Osteoblast (primary cell): ENCODE measurements around the gene BYSL. TPM values are rescaled to one million over a fixed set of nuclear protein-coding genes. Genes with fewer than 3 reads are reported as not detected.

Experiments
- DNase-seq: peaks from one replicate; pipeline ENCODE4 v3.0.0; 2011; ENCODE audit warnings: low spot score, mixed read lengths; ENCODE audit not compliant: insufficient read length; ENCODE audit errors: missing footprints
- H2AFZ ChIP-seq: 2 replicates; pipeline ENCODE4 v1.6.0; 2011; ENCODE audit warnings: mild to moderate bottlenecking, low read length
- H3K27ac ChIP-seq: 2 replicates; pipeline ENCODE4 v1.5.1; 2011; ENCODE audit warnings: mild to moderate bottlenecking, low read depth, low read length, moderate library complexity
- H3K27me3 ChIP-seq: 2 replicates; pipeline ENCODE4 v1.6.0; 2012; ENCODE audit warnings: mild to moderate bottlenecking, control low read depth, inconsistent platforms, low read length, moderate library complexity; ENCODE audit not compliant: insufficient read depth
- H3K36me3 ChIP-seq: 2 replicates; pipeline ENCODE4 v1.5.1; 2011; ENCODE audit warnings: mild to moderate bottlenecking, low read length, control low read depth, moderate library complexity; ENCODE audit not compliant: insufficient read depth
- H3K4me1 ChIP-seq: 2 replicates; pipeline ENCODE4 v1.5.1; 2011; ENCODE audit warnings: mild to moderate bottlenecking, low read length, control low read depth, moderate library complexity; ENCODE audit not compliant: insufficient read depth
- H3K4me2 ChIP-seq: 2 replicates; pipeline ENCODE4 v1.6.0; 2011; ENCODE audit warnings: mild to moderate bottlenecking, low read length; ENCODE audit not compliant: insufficient read depth
- H3K4me3 ChIP-seq: fragments of 200-600 bp; sonication (generic); 3 replicates; pipeline ENCODE4 v1.5.1; 2012; ENCODE audit warnings: mild to moderate bottlenecking, low read length, inconsistent platforms; ENCODE audit not compliant: insufficient read depth
- H3K79me2 ChIP-seq: 2 replicates; pipeline ENCODE4 v1.6.0; 2012; ENCODE audit warnings: mild to moderate bottlenecking, low read length, control low read depth, inconsistent platforms; ENCODE audit not compliant: insufficient read depth
- H3K9me3 ChIP-seq: 2 replicates; pipeline ENCODE4 v1.5.1; 2011; ENCODE audit warnings: low read depth, low read length, control low read depth
- H4K20me1 ChIP-seq: 2 replicates; pipeline ENCODE4 v1.6.0; 2012; ENCODE audit warnings: mild to moderate bottlenecking, low read length, control low read depth; ENCODE audit not compliant: insufficient read depth
- CTCF ChIP-seq: IDR thresholded peaks from 2 replicates; pipeline ENCODE4 v1.5.1; 2011; ENCODE audit warnings: mild to moderate bottlenecking, low read depth, low read length, moderate library complexity; ENCODE audit errors: extremely low read depth
- total RNA-seq: library from RNA; depleted of rRNA; stranded (reverse); fragments of >200 nt; gene quantifications from 2 replicates; pipeline ENCODE4 v1.2.3, GENCODE V29; 2012

BYSL gene
- total RNA-seq, 1 donor, result 11.6 TPM

- DNase-seq, result no peak
- no peak for TF ChIP-seq CTCF
- no peaks in the 10 kb centered on the region for H3K27me3 ChIP-seq
- no peak overlapping the region for H3K27ac ChIP-seq
- H3K79me2 ChIP-seq, result no peaks in the 10 kb centered on the region
- H3K9me3 ChIP-seq, result no peaks in the 10 kb centered on the region
- H3K4me2 ChIP-seq, result no peak overlapping the region
- no peaks in the 10 kb centered on the region for H4K20me1 ChIP-seq
- H3K4me1 ChIP-seq, result peaks cover 18% of the 10 kb centered on the region
- no peaks in the 10 kb centered on the region for H3K36me3 ChIP-seq
- H3K4me3 ChIP-seq, result no peak overlapping the region
- no peak overlapping the region for H2AFZ ChIP-seq
These were observed 44.3 kb downstream of the BYSL start for GRCh38 chr6:41965429-41966213.

- Histone ChIP-seq H3K4me3 (no peak overlapping the region), H3K4me2 (no peak overlapping the region), H4K20me1 (no peaks in the 10 kb centered on the region), H3K36me3 (no peaks in the 10 kb centered on the region), H3K9me3 (no peaks in the 10 kb centered on the region), H3K27ac (peak overlapping the region; percentile 38), H3K79me2 (no peaks in the 10 kb centered on the region), H2AFZ (no peak overlapping the region), H3K4me1 (peaks cover 23% of the 10 kb centered on the region), H3K27me3 (no peaks in the 10 kb centered on the region)
- TF ChIP-seq CTCF, result no peak
- no peak for DNase-seq
These were observed 45.1 kb downstream of the BYSL start for GRCh38 chr6:41966214-41966920.

DNA sequence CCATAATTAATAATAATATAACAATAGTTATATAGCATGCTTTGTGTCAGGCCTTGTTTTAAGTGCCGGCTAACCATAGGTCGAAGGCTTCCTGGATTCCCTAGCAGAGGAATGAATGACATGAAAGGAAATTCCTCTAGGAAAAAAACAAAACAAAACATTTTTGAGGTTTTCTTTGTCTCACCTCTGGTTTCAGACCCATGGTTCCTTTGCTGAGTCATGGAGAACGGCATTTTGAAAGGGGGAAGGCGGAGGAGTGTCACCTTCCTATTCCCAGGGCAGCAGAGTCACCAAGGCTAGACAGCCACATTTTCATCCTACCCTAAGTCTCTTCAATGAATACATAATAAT, 45.6 kb downstream of the BYSL start:
- Histone ChIP-seq H3K79me2 (no peaks in the 10 kb centered on the region), H3K36me3 (no peaks in the 10 kb centered on the region), H3K4me1 (peaks cover 23% of the 10 kb centered on the region), H4K20me1 (no peaks in the 10 kb centered on the region), H3K4me2 (no peak overlapping the region), H3K9me3 (no peaks in the 10 kb centered on the region), H3K4me3 (no peak overlapping the region), H3K27me3 (no peaks in the 10 kb centered on the region), H3K27ac (peak overlapping the region; percentile 38), H2AFZ (no peak overlapping the region)
- no peak for DNase-seq
- TF ChIP-seq CTCF, result no peak
